Rectal smooth muscle tissue (tissue), 1 donor: ENCODE measurements around the gene ZSWIM3.

Experiments used
- H3K27ac ChIP-seq: one replicate; pipeline ENCODE4 v1.7.0; 2013; ENCODE audit warnings: low read depth, low read length, inconsistent platforms
- H3K27me3 ChIP-seq: one replicate; pipeline ENCODE4 v1.7.0; 2013; ENCODE audit warnings: low read length; ENCODE audit not compliant: control insufficient read depth, insufficient read depth
- H3K36me3 ChIP-seq: one replicate; pipeline ENCODE4 v1.7.0; 2013; ENCODE audit warnings: low read length; ENCODE audit not compliant: control insufficient read depth, insufficient read depth
- H3K4me1 ChIP-seq: one replicate; pipeline ENCODE4 v1.7.0; 2013; ENCODE audit warnings: low read length; ENCODE audit not compliant: control insufficient read depth, insufficient read depth
- H3K4me3 ChIP-seq: one replicate; pipeline ENCODE4 v1.7.0; 2013; ENCODE audit warnings: low read length
- H3K9ac ChIP-seq: one replicate; pipeline ENCODE4 v1.7.0; 2013; ENCODE audit warnings: low read length

ZSWIM3 gene

DNA sequence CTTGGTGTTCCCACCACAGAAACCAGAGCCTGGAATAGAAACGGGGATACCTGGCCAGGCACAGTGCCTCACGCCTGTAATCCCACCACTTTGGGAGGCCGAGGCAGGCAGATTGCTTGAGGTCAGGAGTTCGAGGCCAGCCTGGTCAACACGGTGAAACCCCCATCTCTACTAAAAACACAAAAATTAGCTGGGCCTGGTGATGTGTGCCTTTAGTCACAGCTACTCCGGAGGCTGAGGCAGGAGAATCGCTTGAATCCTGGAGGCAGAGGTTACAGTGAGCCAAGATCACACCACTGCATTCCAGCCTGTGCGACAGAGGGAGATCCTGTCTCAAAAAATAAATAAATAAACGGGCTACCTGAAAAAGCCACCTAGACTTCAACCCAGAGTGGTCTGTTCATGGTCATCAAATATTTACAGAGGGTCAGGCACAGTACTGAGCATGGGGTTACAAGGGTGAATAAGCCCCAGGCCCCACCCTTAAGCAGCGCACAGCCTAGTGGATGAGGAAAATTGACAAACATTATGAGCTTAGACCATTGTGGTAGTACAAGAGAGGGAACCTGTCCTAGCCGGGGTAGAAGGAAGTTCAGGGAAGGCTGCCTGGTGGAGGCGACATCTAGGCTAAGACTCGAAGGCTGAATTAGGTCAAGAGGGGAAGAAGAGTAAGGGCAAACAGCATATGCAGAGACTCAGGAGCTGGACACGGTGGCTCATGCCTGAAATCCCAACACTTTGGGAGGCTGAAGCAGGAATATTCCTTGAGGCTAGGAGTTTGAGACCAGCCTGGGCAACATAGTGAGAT lies 69.9 kb downstream of the ZSWIM3 start:
- Histone ChIP-seq H3K27ac (no peak overlapping the region), H3K4me1 (peaks cover 4% of the 10 kb centered on the region), H3K4me3 (no peak overlapping the region), H3K27me3 (no peaks in the 10 kb centered on the region), H3K36me3 (no peaks in the 10 kb centered on the region), H3K9ac (no peak overlapping the region)
